SK-N-SH treated with all-trans-retinoic acid at 6 μM for 48 hours (cell line): ENCODE results near the gene TMEM74B.

Source experiments
- CREB5 ChIP-seq: fragments of 250-450 bp; sonication (Bioruptor Pico); IDR thresholded peaks from 2 replicates; pipeline ENCODE4 v1.5.1; 2020; ENCODE audit warnings: low read depth, mild to moderate bottlenecking, moderate library complexity
- GLIS3 ChIP-seq: fragments of 250-450 bp; sonication (Bioruptor Pico); IDR thresholded peaks from 2 replicates; pipeline ENCODE4 v1.5.0; 2020; ENCODE audit warnings: mild to moderate bottlenecking, moderate library complexity
- PATZ1 ChIP-seq: fragments of 250-450 bp; sonication (Bioruptor Pico); IDR thresholded peaks from 2 replicates; pipeline ENCODE4 v1.8.0; 2020; ENCODE audit warnings: mild to moderate bottlenecking, moderate library complexity, borderline replicate concordance
- RARB ChIP-seq: fragments of 250-450 bp; sonication (Bioruptor Pico); IDR thresholded peaks from 2 replicates; pipeline ENCODE4 v1.8.0; 2021; ENCODE audit warnings: mild to moderate bottlenecking, moderate library complexity
- TSHZ2 ChIP-seq: fragments of 250-450 bp; sonication (Bioruptor Pico); IDR thresholded peaks from 2 replicates; pipeline ENCODE4 v1.5.0; 2020; ENCODE audit warnings: mild to moderate bottlenecking, moderate library complexity
- ZFP3 ChIP-seq: fragments of 250-450 bp; sonication (Bioruptor Pico); IDR thresholded peaks from 2 replicates; pipeline ENCODE4 v1.5.0; 2020; ENCODE audit warnings: mild to moderate bottlenecking, moderate library complexity
- ZNF565 ChIP-seq: fragments of 450-650 bp; formaldehyde crosslinking; conservative IDR thresholded peaks from 2 replicates; pipeline ENCODE4 v1.5.0; 2020; ENCODE audit warnings: low read depth, mild to moderate bottlenecking, moderate library complexity

GRCh38 chr20:1150968-1151367 is 33.8 kb downstream of the TMEM74B start:
- no peak for TF ChIP-seq PATZ1
- no peak for TF ChIP-seq RARB (CRISPR knock-in tag)
- TF ChIP-seq ZFP3 (CRISPR knock-in tag): no peak
- no peak for TF ChIP-seq GLIS3
- TF ChIP-seq ZNF565 (CRISPR knock-in tag): no peak
- TF ChIP-seq CREB5: no peak
- no peak for TF ChIP-seq TSHZ2
